Measurements from ENCODE around the gene TRAF3IP1.

DNA sequence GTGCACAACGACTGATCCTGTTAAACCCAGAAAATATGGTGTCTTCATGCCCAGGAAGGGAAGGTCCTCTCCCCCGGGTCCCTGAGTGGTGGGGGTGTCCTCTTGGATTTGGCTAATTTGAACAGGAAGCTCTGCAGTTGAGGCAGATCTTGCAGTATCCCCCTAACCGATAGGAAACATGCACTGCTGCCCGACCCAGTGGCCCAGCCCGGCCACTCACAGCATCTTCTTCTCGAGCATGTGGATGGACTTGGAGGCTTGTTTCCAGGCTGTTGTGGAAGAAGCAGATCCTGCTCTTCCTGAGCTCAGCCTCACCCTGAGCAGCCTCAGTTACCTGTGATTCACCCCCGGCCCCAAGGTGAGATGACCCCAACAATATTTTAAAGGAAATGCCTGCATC lies 60.0 kb downstream of the TRAF3IP1 start:
- TF ChIP-seq POLR2AphosphoS5 (IDR thresholded peaks at IDR 0.05; ENCODE audit: low read depth, low read length), result no peak
- TF ChIP-seq, protein P1, sequence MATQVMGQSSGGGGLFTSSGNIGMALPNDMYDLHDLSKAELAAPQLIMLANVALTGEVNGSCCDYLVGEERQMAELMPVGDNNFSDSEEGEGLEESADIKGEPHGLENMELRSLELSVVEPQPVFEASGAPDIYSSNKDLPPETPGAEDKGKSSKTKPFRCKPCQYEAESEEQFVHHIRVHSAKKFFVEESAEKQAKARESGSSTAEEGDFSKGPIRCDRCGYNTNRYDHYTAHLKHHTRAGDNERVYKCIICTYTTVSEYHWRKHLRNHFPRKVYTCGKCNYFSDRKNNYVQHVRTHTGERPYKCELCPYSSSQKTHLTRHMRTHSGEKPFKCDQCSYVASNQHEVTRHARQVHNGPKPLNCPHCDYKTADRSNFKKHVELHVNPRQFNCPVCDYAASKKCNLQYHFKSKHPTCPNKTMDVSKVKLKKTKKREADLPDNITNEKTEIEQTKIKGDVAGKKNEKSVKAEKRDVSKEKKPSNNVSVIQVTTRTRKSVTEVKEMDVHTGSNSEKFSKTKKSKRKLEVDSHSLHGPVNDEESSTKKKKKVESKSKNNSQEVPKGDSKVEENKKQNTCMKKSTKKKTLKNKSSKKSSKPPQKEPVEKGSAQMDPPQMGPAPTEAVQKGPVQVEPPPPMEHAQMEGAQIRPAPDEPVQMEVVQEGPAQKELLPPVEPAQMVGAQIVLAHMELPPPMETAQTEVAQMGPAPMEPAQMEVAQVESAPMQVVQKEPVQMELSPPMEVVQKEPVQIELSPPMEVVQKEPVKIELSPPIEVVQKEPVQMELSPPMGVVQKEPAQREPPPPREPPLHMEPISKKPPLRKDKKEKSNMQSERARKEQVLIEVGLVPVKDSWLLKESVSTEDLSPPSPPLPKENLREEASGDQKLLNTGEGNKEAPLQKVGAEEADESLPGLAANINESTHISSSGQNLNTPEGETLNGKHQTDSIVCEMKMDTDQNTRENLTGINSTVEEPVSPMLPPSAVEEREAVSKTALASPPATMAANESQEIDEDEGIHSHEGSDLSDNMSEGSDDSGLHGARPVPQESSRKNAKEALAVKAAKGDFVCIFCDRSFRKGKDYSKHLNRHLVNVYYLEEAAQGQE (IDR thresholded peaks at IDR 0.05; ENCODE audit: insufficient read depth in 1 of 2, low read depth in 2 of 2, low read length in 2 of 2), result no peak

Data from PFSK-1 (cell line).